ENCODE measurements around the gene RAB5IF.

RAB5IF gene

DNA sequence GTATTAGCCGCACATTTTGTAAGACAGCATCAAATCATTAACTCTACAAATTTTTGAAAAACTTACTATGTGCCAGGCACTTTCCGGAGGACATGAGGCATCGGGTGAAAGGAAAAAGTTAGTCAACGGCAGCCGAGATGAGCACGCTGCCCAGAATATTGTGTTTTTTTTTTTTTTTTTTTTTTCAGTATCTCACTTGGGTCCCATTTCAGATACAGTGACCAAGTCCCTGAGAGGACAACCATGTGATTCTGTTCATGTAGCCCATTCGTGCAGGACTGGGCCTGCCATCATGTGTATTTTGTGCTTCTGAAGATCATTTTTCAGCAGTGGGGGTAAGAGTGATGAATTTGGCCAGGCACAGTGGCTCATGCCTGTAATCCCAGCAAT is 39.1 kb downstream of the RAB5IF start:
- Histone ChIP-seq H3K4me1 (no peaks in the 10 kb centered on the region), H3K9me3 (no peaks in the 10 kb centered on the region), H3K36me3 (no peaks in the 10 kb centered on the region), H3K4me3 (no peak overlapping the region), H3K27ac (no peak overlapping the region), H3K27me3 (no peaks in the 10 kb centered on the region)
- TF ChIP-seq, protein P1, sequence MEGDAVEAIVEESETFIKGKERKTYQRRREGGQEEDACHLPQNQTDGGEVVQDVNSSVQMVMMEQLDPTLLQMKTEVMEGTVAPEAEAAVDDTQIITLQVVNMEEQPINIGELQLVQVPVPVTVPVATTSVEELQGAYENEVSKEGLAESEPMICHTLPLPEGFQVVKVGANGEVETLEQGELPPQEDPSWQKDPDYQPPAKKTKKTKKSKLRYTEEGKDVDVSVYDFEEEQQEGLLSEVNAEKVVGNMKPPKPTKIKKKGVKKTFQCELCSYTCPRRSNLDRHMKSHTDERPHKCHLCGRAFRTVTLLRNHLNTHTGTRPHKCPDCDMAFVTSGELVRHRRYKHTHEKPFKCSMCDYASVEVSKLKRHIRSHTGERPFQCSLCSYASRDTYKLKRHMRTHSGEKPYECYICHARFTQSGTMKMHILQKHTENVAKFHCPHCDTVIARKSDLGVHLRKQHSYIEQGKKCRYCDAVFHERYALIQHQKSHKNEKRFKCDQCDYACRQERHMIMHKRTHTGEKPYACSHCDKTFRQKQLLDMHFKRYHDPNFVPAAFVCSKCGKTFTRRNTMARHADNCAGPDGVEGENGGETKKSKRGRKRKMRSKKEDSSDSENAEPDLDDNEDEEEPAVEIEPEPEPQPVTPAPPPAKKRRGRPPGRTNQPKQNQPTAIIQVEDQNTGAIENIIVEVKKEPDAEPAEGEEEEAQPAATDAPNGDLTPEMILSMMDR (IDR thresholded peaks at IDR 0.05) = no peak
- no peak for DNase-seq
- intact Hi-C loops (cut with DNase I; ENCODE audit: low total_unique reads) = no loop called here

DNA sequence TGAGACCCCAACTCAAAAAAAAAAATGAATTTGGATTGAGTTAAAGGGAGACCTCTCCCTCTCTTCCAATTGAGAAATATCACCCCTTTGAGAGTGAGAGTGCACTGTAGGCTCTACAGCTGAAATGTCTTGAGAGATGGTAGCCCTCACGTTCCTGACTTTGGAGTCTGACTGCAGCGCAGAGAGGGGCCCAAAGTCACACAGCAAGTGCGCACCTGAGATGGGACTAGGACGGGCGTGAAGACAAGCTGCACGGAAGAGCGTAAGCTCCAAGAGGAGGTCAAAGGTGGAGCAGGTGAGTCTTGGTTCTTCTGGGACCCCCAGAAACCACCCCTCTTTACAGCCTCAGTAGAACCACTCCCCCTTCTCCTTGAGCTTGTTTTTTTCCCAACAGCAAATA is 39.8 kb downstream of the RAB5IF start:
- Histone ChIP-seq H3K4me1 (no peaks in the 10 kb centered on the region), H3K4me3 (no peak overlapping the region), H3K27me3 (no peaks in the 10 kb centered on the region), H3K36me3 (no peaks in the 10 kb centered on the region), H3K9me3 (no peaks in the 10 kb centered on the region), H3K27ac (no peak overlapping the region)
- TF ChIP-seq, protein P1 (IDR thresholded peaks at IDR 0.05) = no peak
- no peak for DNase-seq
- intact Hi-C loops (cut with DNase I; ENCODE audit: low total_unique reads) = no loop called here

DNA sequence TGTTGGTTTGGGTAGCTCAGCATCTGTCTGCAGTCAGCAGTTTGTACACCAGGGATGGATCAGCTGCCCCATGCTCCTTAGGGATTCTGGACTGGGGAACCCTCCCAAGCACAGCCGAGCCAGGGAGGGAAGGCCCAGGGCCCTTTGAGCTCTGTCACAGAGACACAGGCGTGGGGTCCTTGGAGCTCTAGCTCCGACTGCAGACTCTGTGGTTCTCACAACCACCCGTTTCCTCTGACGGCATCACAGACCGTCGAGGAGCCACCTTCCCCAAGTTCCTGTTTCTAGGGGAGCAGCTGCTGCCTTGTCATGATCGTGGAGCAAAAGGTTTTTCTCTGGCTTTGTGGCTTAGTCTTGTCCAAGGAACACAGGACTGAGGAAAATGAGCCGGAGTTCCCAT is 40.4 kb downstream of the RAB5IF start, which contains the start of gene SLA2:
TSS of gene SLA2 (minus strand) at position 199 of the 400 bp plus-strand sequence. CDS start 4,861 bp downstream, outside the sequence.
- Histone ChIP-seq H3K36me3 (peaks cover 0 to 1% (median under 1%) of the 10 kb centered on the region in 3 donors), H3K27me3 (no peaks in the 10 kb centered on the region), H3K4me1 (no peaks in the 10 kb centered on the region), H3K27ac (no peak within 1 kb of the TSS), H3K9me3 (no peaks in the 10 kb centered on the region), H3K4me3 (no peak within 1 kb of the TSS)
- DNase-seq = no peak
- intact Hi-C loops (cut with DNase I; ENCODE audit: low total_unique reads) = no loop called here
- TF ChIP-seq, protein P1 (IDR thresholded peaks at IDR 0.05) = no peak

DNA sequence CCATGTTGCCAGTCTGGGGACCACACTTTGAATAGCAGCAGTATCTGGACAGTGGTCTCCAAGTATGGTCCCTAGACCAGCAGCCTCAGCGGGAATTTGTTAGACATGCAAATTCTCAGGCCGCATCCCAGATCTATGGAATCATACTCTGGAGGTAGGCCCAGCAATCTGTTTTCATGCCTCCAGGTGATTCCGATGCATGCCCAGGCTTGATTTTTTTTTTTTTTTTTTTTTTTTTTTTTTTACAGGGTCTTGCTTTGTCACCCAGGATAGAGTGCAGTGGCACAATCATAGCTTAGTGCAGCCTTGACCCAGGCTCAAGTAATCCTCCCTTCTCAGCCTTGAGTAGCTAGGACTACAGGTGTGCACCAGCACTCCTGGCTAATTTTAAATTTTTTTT is 41.1 kb downstream of the RAB5IF start:
- intact Hi-C loops (cut with DNase I; ENCODE audit: low total_unique reads) = no loop called here
- no peaks in the 10 kb centered on the region for H3K27me3 ChIP-seq
- TF ChIP-seq, protein P1 (IDR thresholded peaks at IDR 0.05) = no peak
- H3K9me3 ChIP-seq = no peaks in the 10 kb centered on the region
- DNase-seq = no peak
- no peak overlapping the region for H3K27ac ChIP-seq
- no peak overlapping the region for H3K4me3 ChIP-seq
- H3K36me3 ChIP-seq = peaks cover 5 to 8% (median 7%) of the 10 kb centered on the region in 3 donors
- H3K4me1 ChIP-seq = no peaks in the 10 kb centered on the region

DNA sequence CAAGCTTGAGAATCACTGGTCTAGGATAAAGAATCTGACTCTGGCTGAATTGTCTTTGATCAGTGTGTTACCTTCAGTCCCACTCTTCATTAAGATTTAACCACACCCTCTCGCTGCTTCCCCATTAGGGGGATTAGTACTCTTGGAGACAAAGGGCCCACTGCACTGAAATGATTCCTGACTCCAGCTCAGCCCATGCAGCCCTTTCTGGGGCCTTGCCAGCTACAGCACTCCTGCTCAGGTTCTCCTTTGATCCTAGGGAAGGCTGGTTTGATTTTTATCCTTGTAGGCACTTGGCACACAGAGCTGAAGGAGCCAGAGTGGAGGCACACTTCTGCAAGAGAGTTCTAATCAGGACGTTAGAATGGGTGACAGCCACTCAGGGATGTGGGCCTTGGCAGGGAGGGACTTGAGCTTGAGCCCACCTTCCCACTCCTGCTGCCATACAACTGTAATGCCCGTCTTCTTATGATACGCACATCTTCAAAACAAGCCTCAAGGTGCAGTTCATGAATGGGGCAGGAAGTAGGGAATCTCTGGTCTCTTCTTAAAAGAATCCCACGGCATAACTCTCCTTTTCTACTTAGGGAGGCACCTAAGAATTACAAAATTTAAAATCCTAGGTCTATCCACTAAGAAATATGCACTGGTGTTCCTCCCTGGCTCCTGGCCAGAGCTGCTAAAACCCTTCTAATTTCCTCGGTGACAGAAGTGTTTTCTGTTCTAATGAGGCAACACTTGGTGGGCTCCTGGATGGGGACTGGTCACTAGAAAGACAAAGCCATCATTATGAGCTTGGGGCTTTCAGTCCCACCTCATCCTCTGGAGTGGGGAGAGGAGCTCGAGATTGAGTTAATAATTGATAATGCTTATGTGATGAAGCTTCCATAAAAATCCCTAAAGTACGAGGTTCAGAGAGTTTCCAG is 41.9 kb downstream of the RAB5IF start:
- no peak overlapping the region for H3K4me3 ChIP-seq
- H3K9me3 ChIP-seq = no peaks in the 10 kb centered on the region
- intact Hi-C loops (cut with DNase I; ENCODE audit: low total_unique reads) = no loop called here
- H3K4me1 ChIP-seq = no peaks in the 10 kb centered on the region
- no peaks in the 10 kb centered on the region for H3K27me3 ChIP-seq
- H3K36me3 ChIP-seq = peaks cover 9 to 16% (median 14%) of the 10 kb centered on the region in 3 donors
- no peak overlapping the region for H3K27ac ChIP-seq
- TF ChIP-seq, protein P1 (IDR thresholded peaks at IDR 0.05) = no peak
- no peak for DNase-seq

All from tibial artery (tissue), 4 donors.